NB4 (cell line): ENCODE measurements around the gene KLHL25.

ENCODE experiments used
- DNase-seq: peaks from one replicate; pipeline ENCODE4 v3.0.0; 2010; ENCODE audit warnings: low read depth
- H3K4me3 ChIP-seq: one replicate; pipeline ENCODE4 v1.5.1; 2011; ENCODE audit warnings: mild to moderate bottlenecking, low read depth, low read length, moderate library complexity
- CTCF ChIP-seq: IDR thresholded peaks from one replicate; pipeline ENCODE4 v1.5.1; 2012; ENCODE audit warnings: low read depth, low read length
- MAX ChIP-seq: IDR thresholded peaks from 2 replicates; pipeline ENCODE4 v1.6.1; 2011; ENCODE audit warnings: low read depth, low read length
- MYC ChIP-seq: IDR thresholded peaks from 2 replicates; pipeline ENCODE4 v1.6.1; 2011; ENCODE audit warnings: low read depth, low read length
- POLR2A ChIP-seq: IDR thresholded peaks from 2 replicates; pipeline ENCODE4 v1.6.1; 2011; ENCODE audit warnings: mild to moderate bottlenecking; ENCODE audit not compliant: insufficient read length; ENCODE audit errors: extremely low read depth

Gene KLHL25

GRCh38 chr15:85742186-85742821 lies 52.4 kb downstream of the KLHL25 start:
- peak; percentile 54 for DNase-seq
- no peak overlapping the region for H3K4me3 ChIP-seq
- no peak for TF ChIP-seq CTCF
- TF ChIP-seq MAX = no peak
- no peak for TF ChIP-seq MYC
- no peak for TF ChIP-seq POLR2A

- TF ChIP-seq CTCF (no peak), MYC (no peak), MAX (no peak)
- H3K4me3 ChIP-seq = no peak overlapping the region
Observed at GRCh38 chr15:85741662-85742061, 53.1 kb downstream of the KLHL25 start.

GRCh38 chr15:85741021-85741421 lies 53.7 kb downstream of the KLHL25 start:
- TF ChIP-seq POLR2A (no peak), MAX (no peak), CTCF (no peak), MYC (no peak)
- DNase-seq = no peak

More at GRCh38 chr15:85741662-85742061, 53.1 kb downstream of the KLHL25 start:
- no peak for DNase-seq

GRCh38 chr15:85737061-85737460 lies 57.7 kb downstream of the KLHL25 start:
- DNase-seq = no peak
- H3K4me3 ChIP-seq = no peak overlapping the region
- no peak for TF ChIP-seq MYC

More at GRCh38 chr15:85741021-85741421, 53.7 kb downstream of the KLHL25 start:
- H3K4me3 ChIP-seq = no peak overlapping the region

GRCh38 chr15:85733416-85733815 lies 61.3 kb downstream of the KLHL25 start:
- TF ChIP-seq POLR2A (no peak), MAX (no peak), MYC (no peak), CTCF (no peak)
- H3K4me3 ChIP-seq = no peak overlapping the region
- DNase-seq = no peak

- TF ChIP-seq MAX = no peak
- TF ChIP-seq CTCF = peak; percentile 65
- no peak for TF ChIP-seq MYC
- no peak for TF ChIP-seq POLR2A
- DNase-seq = peak; percentile 77
- H3K4me3 ChIP-seq = no peak overlapping the region
Observed at GRCh38 chr15:85730001-85730820, 64.5 kb downstream of the KLHL25 start.
